Liver (tissue), 3 donors: ENCODE results near the gene DET1.

Experiments
- ATF3 ChIP-seq: IDR thresholded peaks from 2 replicates; pipeline ENCODE4 v1.6.1; 2016; ENCODE audit warnings: antibody characterized with exemption
- CTCF ChIP-seq: fragments of 150-350 bp; IDR thresholded peaks from 2 replicates; pipeline ENCODE4 v1.5.1; 2017; ENCODE audit warnings: improper control_type of control experiment, low read depth, low read length; ENCODE audit not compliant: missing input control
- EGR1 ChIP-seq, 2 donors: IDR thresholded peaks; 2 replicates each; pipeline ENCODE4 v1.6.1; 2016 to 2018; ENCODE audit warnings: antibody characterized with exemption in 2 of 2, low read depth in 2 of 2
- FOXA2 ChIP-seq: IDR thresholded peaks from 2 replicates; pipeline ENCODE4 v1.6.1; 2016; ENCODE audit warnings: antibody characterized with exemption
- HNF4G ChIP-seq: IDR thresholded peaks from 2 replicates; pipeline ENCODE4 v1.6.1; 2016; ENCODE audit warnings: antibody characterized with exemption
- JUND ChIP-seq, 2 donors: IDR thresholded peaks; 2 replicates each; pipeline ENCODE4 v1.6.1; 2016; ENCODE audit warnings: antibody characterized with exemption in 2 of 2
- MAX ChIP-seq: IDR thresholded peaks from 2 replicates; pipeline ENCODE4 v1.6.1; 2016; ENCODE audit warnings: antibody characterized with exemption
- RAD21 ChIP-seq, 2 donors: IDR thresholded peaks; 2 replicates each; pipeline ENCODE4 v1.6.1; 2016; ENCODE audit warnings: antibody characterized with exemption in 2 of 2, mild to moderate bottlenecking in 2 of 2
- REST ChIP-seq: IDR thresholded peaks from 2 replicates; pipeline ENCODE4 v1.6.1; 2016; ENCODE audit warnings: antibody characterized with exemption, mild to moderate bottlenecking
- RXRA ChIP-seq, 2 donors: IDR thresholded peaks; 2 replicates each; pipeline ENCODE4 v1.6.1; 2017 to 2018; ENCODE audit warnings: antibody characterized with exemption in 2 of 2, mild to moderate bottlenecking in 1 of 2
- SP1 ChIP-seq: IDR thresholded peaks from 2 replicates; pipeline ENCODE4 v1.6.1; 2018; ENCODE audit warnings: antibody characterized with exemption, mild to moderate bottlenecking
- TAF1 ChIP-seq: conservative IDR thresholded peaks from 2 replicates; pipeline ENCODE4 v1.6.1; 2016; ENCODE audit warnings: antibody characterized with exemption, mild to moderate bottlenecking
- YY1 ChIP-seq: IDR thresholded peaks from 2 replicates; pipeline ENCODE4 v1.6.1; 2016; ENCODE audit warnings: antibody characterized with exemption, mild to moderate bottlenecking
- ZBTB33 ChIP-seq: IDR thresholded peaks from 2 replicates; pipeline ENCODE4 v1.6.1; 2016; ENCODE audit warnings: antibody characterized with exemption
- donor health status: healthy.
- donor health status: healthy.

- TF ChIP-seq CTCF (no peak), YY1 (no peak), REST (no peak), RAD21 (IDR thresholded peaks at IDR 0.05) (no peak), ATF3 (no peak), SP1 (no peak), RXRA (IDR thresholded peaks at IDR 0.05) (no peak), JUND (IDR thresholded peaks at IDR 0.05) (no peak), HNF4G (no peak), EGR1 (IDR thresholded peaks at IDR 0.05; ENCODE audit: low read depth in 2 of 2) (no peak), MAX (no peak), ZBTB33 (no peak), TAF1 (no peak), FOXA2 (no peak)
Measured at GRCh38 chr15:88463870-88464532, 82.5 kb downstream of the DET1 start.
